Neural cell (in vitro differentiated cells): ENCODE results near the gene RNASE4.

Experiments
- EP300 ChIP-seq: fragments of 450-650 bp; conservative IDR thresholded peaks from 2 replicates; pipeline ENCODE4 v1.6.1; 2014; ENCODE audit warnings: antibody characterized with exemption, mild to moderate bottlenecking, moderate library complexity; ENCODE audit not compliant: poor library complexity, severe bottlenecking
- EZH2 ChIP-seq: fragments of 200-600, 300-800 bp; shearing (Covaris generic), sonication (generic); IDR thresholded peaks from 2 replicates; pipeline ENCODE4 v1.6.1; 2014; ENCODE audit warnings: antibody characterized with exemption, low read length, borderline replicate concordance, mild to moderate bottlenecking; ENCODE audit not compliant: insufficient read depth, poor library complexity, severe bottlenecking
- MXI1 ChIP-seq: fragments of 450-650 bp; conservative IDR thresholded peaks from 2 replicates; pipeline ENCODE4 v1.6.1; 2014; ENCODE audit warnings: antibody characterized with exemption, mild to moderate bottlenecking; ENCODE audit not compliant: poor library complexity, severe bottlenecking
- POLR2AphosphoS5 ChIP-seq: IDR thresholded peaks from 2 replicates; pipeline ENCODE4 v1.6.1; 2012
- RAD21 ChIP-seq: fragments of 450-650 bp; conservative IDR thresholded peaks from 2 replicates; pipeline ENCODE4 v1.6.1; 2014; ENCODE audit warnings: antibody characterized with exemption, mild to moderate bottlenecking, moderate library complexity
- REST ChIP-seq: IDR thresholded peaks from 2 replicates; pipeline ENCODE4 v1.6.1; 2012; ENCODE audit warnings: borderline replicate concordance
- SMC3 ChIP-seq: fragments of 450-650 bp; conservative IDR thresholded peaks from 2 replicates; pipeline ENCODE4 v1.6.1; 2014; ENCODE audit warnings: antibody characterized with exemption, mild to moderate bottlenecking, moderate library complexity; ENCODE audit not compliant: poor library complexity
- TF ChIP-seq, protein P1 (sequence below): fragments of 450-650 bp; IDR thresholded peaks from 2 replicates; pipeline ENCODE4 v1.5.1; 2014; ENCODE audit warnings: antibody characterized with exemption, mild to moderate bottlenecking, moderate library complexity; ENCODE audit not compliant: poor library complexity, severe bottlenecking

- no peak for TF ChIP-seq SMC3
- TF ChIP-seq EP300 = no peak
- no peak for TF ChIP-seq MXI1
- TF ChIP-seq, protein P1, sequence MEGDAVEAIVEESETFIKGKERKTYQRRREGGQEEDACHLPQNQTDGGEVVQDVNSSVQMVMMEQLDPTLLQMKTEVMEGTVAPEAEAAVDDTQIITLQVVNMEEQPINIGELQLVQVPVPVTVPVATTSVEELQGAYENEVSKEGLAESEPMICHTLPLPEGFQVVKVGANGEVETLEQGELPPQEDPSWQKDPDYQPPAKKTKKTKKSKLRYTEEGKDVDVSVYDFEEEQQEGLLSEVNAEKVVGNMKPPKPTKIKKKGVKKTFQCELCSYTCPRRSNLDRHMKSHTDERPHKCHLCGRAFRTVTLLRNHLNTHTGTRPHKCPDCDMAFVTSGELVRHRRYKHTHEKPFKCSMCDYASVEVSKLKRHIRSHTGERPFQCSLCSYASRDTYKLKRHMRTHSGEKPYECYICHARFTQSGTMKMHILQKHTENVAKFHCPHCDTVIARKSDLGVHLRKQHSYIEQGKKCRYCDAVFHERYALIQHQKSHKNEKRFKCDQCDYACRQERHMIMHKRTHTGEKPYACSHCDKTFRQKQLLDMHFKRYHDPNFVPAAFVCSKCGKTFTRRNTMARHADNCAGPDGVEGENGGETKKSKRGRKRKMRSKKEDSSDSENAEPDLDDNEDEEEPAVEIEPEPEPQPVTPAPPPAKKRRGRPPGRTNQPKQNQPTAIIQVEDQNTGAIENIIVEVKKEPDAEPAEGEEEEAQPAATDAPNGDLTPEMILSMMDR = no peak
- no peak for TF ChIP-seq REST
- TF ChIP-seq POLR2AphosphoS5 = no peak
- TF ChIP-seq EZH2 = no peak
- TF ChIP-seq RAD21 = no peak
Observed at GRCh38 chr14:20652996-20653975, 31.1 kb upstream of the RNASE4 start.
